ENCODE data around the gene EIPR1. TPM values are rescaled to one million over a fixed set of nuclear protein-coding genes. Genes with fewer than 3 reads are reported as not detected.

The EIPR1 gene
- 23.2 TPM for total RNA-seq

DNA sequence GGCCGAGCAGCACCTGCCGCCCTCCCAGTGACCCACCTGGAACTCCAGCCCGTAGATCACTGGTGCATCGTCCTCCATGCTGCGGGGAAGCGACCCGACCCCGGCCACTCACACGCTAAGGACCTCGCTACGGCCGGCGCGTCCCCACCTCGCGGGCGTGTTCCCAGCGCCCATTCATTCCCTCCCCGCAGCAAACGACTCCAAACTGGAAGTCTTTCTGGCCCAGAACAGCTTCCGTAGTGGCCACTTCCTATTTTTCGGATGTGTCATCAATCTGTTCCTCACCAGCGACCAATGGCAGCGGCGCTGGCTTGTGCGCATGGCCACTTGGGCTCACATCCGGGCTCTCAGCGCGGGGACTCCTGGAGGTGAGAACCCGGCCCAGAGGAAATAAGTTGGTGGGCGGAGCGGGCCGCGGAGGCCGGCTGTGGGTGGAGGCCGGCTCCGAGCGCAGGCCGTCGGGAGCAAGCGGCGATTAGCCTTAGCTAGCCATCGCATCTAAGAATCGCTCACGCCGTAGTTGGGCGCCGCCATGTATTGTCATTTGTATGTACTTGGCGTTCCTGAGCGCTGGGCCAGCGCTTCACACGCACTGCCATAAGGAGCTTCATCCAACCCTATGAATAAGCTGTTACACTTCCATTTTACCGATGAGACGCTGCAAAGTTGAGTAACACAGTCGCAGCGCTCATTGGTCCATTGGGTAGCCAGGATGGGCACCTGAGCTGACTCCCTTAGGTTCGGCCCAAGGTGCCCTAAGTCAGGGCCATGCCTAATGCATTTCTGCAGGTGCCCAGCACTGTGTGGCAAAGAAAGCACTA, at the start of gene EIPR1:
TSS of gene EIPR1 (minus strand) at position 207 of the 821 bp plus-strand sequence. CDS start at position 78, 129 bp downstream.
- DNase-seq (ENCODE audit: low spot score), result peak; percentile 99

DNA sequence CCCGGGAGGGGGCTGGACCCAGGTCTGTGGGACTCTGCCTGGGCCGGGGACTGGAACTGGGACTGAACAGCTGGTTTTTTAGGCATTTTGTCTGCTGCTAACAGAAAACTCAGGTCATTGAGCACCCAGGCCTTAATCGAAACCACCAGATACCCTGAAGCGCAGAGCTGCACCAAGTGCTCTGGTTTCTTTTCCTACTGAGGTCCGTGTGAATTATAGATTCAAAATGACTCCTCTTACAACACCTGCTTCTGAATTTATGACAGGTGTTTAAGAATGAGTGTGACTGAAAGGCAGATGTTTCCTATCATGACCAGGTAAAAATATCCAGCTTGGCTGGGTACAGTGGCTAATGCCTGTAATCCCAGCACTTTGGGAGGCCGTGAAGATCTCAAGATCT, 49.7 kb upstream of the EIPR1 start:
- no peak for DNase-seq (ENCODE audit: low spot score)

DNA sequence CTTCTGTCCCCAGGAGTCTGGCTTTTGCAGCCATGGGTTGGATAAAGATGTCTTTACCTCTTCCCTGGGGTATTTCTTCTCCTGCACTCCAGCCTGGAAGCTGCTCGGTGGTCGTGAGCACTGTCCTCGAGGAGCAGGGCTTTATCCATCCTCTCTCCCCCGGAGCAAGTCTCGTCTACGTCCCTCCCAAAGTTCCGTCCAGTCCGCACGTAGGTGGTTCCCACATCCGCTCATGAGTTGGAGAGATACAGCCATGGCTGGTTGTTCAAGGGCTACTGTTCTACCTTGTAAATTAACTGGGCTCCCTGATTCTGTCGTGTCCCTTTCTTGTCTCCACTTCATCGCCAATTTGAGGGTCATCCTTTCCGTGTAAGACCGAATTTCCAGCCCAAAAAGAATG, 49.0 kb upstream of the EIPR1 start:
- no peak for DNase-seq (ENCODE audit: low spot score)

DNA sequence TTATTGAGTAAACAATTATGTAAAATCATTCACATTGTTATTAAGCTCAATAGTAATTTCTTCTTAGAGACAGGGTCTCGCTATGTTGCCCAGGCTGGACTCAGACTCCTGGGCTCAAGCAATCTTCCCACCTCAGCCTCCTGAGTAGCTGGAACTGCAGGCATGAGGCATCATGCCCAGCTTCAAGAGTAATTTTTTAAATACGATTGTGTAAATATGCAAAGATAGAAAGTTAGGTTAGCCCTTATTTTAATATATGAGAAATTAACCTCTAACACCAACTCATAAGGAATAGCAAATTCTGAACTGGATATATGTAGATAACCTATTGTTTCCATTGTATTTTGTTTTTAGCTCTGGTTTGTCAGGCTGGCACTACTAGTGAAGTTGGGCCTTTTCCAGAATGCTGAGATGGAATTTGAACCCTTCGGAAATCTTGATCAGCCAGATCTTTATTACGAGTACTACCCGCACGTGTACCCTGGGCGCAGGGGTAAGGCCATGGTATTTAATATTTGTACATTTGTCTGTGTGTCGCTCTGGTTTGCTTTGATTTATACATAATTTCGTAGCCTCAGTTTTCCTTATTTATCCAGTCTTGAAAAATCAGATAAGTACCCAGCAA, 46.7 kb upstream of the EIPR1 start:
- no peak for DNase-seq (ENCODE audit: low spot score)

DNA sequence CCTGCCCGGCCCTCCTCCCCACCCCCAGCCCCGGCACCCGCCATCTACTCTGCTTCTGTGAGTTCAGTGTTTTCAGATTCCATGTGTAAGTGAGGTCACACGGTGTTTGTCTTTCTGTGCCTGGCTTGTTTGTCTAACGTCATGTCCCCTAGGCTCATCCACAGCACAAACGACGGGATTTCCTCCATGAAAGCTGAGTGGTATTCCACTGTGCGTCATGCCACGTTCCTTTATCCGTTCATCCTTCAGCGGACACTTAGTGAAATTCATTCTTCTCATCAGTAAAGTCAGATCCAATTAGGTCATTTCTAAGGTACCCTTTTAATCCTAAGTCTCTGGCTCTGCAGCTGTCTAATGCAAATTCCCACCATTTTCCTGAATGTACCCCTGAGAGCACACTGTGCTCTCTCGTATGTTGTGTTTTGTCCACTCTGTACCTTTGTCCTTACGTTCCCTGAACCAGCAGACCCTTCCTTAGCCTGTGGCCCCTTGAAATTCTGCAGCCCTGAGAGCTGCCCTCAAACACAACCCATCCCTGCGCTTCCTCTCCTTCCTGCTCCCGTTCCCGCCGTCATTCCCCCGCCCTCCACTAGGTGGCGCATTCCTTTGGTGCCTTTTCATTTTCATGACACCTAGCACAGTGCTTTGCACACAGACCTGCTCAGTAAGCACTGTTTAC, 46.0 kb upstream of the EIPR1 start:
- DNase-seq (ENCODE audit: low spot score), result peak; percentile 63

DNA sequence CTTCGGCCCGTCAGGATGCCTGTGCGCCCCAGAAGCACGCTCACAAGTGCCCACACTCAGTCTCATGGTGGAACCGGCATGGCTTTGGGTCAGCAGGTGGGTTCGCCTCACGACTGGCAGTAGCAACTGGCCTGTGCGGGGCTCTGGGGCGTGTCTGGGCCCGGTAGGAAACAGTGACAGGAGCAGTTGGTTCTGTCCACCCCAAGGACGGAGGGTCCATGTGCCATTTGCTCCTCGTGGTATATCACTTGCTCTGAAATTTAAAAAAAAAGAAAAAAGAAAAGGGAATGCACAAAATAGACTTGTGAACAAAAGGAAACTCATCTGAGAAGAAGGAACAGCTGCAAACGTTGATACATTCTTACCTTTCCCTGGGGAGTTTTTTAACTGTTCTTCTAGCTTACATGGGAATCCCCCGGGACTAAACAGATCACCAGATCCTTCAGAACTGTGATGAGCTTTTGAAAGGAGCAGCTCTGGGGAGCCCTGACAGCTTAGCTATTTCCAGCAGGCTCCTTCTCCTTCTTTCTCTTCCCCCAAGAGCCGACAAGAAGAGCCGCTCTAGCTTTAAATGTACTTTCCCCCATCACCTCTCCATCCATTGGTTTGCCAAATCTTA, 44.7 kb upstream of the EIPR1 start:
- no peak for DNase-seq (ENCODE audit: low spot score)

DNA sequence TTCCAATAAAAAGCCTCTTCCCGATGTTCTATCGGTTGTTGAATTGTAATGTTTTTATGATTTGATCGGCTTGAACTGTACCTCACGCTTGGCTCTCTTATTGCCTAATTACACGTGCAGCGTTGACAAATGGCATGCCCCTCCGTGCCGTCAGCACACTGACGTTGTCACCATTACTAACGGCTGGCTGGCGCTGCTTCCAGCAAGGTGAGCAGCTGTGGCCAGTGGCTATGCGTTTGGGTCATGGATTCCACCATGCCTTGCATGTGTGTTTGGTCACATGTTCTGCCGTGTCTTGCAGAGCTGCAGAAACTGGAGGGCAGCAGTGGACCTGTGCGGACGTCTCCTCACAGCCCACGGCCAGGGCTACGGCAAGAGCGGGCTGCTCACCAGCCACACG, 44.0 kb upstream of the EIPR1 start:
- no peak for DNase-seq (ENCODE audit: low spot score)

DNA sequence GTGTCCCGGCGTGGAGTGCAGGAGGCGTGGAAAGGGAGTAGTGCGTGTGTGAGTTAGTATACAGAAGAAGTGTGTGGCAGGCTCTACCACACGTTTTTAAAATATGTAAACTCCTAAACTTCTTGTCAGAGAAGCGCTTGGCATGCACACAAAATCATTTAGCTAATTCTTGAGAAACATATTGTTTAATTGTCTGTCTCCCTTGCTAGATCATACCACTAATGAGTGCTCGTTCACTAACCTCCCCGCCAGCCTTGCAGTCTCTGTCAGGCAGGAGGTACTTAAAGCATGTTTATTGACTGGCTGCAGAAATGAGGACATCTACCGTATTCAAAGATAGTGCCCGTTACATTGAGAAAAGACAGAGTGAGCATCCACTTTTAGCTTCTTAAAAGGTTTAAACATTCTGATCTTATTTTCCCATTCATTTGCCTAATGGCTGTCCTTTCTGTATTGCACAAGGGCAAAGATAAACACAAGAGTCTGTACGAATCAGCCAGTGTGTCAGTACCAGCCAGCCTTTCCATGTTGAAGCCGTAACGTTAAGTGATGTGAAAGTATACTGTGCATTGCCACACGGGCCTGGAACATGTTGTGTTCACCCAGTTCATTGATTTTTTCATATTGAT, 43.3 kb upstream of the EIPR1 start:
- DNase-seq (ENCODE audit: low spot score), result no peak

DNA sequence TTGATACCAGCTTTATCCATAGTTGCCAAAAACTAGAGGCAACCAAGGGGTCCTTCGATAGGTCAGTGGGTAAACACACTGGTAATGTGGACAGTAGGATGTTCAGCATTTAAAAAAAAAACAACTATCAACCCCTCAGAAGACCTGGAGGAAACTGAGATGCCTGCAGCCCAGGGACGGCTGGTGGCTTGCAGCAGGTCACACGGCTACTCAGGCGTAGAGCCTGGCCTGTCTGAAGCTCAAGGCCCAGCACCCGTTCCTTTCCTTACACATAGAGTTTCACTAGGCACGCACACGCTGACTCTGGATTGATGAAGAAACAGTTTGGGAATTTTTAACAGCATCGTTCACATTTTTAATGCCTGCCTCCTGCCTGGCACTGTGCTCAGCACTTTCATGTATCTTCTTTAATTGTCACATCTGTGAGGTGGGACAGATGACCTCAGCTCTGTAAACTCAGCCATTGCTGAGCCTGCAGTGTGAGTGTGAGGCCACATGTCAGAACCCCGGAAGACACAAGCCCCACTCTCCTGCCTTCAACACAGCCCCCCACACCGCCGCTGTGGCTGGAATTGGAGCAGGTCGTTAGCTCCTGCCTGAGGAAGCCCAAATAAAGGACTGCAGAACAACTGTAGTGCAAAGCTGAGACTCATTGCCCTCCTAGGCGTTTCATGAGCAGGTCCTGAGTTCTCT, 42.6 kb upstream of the EIPR1 start:
- no peak for DNase-seq (ENCODE audit: low spot score)

DNA sequence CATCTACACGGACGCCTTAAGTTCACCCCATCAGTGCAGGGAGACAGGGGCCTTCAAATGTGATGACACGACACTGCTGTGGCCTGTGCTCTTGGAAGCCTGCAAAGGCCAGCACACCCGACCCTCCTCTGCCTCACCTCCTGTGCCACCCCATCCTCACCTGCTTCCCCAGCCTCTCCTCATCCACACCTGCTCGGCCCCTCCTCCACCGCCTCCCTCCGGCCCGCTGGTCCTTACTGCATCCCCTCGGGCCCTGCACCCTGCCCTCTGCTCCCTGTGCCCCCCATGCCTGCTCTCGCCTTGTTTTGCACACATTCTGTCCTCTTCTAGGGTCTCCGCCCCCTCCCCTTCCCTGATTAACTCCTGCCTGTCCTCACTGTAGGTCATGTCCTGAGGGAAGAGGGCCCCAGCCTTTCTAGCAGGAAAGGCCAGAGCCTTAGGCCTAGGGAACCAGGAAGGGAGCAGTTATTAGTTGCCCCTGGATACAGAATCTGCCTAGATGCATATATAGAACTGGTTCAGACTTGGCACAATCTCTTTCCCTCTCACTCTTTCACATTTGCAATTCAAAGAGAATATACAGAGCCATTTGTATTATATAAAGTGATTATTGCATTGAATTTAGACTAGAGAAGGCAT, 41.3 kb upstream of the EIPR1 start:
- DNase-seq (ENCODE audit: low spot score), result no peak

DNA sequence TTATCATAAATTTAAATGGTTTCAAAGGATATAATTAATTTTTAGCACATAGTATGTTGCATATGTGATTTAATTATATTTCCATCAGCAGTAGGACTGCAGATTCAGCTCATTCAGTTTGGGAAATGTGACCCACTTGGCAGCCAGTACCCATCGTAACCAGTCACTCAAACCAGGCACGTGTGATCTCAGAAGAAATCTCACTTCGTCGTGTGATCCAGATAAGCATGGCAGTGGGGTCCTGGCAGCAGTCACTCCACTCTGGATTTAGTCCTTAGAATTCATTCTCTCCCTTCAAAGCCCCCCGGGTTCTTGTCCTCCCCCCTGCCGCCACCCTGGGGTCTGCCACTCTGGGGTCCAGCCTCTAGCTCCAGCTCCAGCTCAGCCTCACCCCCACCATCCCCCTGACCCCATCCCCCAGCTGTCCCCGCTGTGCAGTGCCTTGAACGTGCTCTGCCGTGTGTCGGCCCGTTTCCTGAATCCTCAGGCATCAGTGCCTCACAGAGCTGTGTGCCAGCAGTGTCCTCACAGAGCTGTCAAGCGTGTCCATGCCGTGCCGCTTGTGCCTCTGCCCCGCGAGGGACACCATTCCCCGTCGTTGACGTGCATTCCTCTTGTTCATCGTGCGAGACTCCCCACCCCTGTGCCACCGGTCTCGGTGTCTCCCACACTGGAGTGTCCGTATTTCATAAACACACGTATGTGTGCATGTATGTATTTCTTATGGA, 36.7 kb upstream of the EIPR1 start:
- DNase-seq (ENCODE audit: low spot score), result no peak

DNA sequence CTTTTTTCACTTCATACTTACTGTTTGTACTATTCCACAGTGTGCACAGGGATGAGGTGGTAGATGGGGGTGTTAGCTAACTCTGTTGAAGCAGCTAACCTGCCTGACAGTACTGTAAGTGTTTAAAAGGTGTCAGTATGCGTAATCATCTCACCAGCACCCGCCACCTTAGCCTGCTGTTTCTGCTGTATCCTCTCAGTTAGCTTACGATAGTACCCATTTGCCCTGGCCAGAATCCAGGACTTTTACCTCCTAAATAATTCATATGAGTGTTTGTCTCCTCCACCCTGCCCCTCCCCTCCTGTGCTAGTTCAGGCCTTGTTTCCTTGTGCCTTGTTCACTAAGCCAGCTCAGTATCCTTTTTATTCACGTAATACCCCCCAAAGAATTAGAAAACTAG, 36.1 kb upstream of the EIPR1 start:
- no peak for DNase-seq (ENCODE audit: low spot score)

DNA sequence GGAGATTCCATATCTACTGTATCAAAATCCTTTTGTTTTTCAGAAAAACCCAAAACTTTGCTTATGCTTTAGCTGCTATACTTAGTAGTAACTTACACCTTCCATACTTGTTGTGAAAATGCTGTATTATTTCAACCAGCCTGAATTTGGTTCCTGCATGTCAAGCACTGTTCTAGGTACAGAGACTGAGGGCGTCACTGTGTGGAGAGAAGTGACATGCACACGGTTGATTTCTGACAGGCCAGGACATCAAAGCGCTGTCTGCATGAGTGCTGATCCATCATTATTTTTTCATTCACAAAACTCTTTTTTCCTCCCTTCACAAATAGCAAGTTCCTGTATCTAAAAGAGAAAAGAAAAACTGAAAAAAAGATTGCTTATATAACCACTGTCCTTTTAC, 33.5 kb upstream of the EIPR1 start:
- no peak for DNase-seq (ENCODE audit: low spot score)

DNA sequence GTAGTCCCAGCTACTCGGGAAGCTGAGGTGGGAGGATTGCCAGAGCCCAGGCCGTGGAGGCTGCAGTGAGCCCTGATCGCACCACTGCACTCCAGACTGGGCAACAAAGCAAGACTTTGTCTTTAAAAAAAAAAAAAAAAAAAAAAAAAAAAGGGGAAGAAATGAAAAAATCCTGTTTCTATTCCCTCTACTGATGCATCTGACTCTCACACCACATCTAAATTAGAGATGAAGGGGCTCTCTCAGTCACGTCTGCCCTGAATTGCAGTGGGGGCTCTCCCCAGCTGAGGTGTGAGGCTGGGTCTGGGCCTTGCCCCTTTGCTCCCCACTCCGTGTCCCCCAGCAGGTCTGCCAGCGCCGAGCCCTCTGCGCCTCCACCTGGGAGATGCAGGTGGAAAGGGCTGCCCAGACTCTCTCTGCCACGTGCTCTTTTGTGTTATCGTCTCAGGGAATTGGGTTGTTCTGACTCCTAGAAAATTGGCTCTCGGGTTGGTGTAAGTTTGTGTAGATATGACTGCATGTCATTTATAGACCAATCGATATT, 32.1 kb upstream of the EIPR1 start:
- DNase-seq (ENCODE audit: low spot score), result no peak

DNA sequence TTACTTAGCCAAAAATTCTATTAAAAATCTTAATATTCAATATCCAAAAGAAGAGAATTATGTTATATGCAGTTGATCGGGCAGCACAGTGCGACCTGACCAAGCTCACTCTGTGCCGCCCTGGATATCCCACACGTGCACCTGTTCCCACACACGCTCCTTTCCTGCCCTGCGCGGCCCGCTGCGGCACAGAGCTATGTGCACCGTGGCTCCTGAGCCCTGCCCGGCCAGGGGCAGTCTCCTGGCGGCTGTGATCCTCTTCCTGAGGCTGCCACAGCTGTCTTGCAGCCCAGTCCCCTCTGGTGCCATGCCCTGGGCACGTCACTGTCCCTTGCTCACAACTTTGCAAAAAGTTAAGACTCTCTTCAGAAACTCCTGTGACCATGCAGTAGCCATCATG, 31.2 kb upstream of the EIPR1 start:
- DNase-seq (ENCODE audit: low spot score), result no peak

DNA sequence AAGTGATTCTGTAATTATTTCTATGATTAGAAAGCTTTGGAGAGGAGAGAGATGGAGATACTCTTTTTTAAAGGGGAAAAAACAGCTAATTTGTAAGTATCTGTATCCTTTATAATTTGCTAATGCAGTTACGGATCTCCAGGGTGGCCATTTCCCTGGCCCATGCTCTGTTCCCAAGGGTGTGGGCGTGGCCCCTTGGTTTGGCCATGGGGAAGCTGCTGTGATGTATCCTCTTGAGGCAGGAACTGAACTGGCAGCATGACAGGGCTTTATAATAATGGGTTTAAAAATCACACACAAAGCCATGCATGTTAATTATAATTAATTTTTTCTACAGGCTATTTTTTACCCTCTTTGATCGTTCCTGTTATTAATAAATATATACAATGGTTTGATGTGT, 28.9 kb upstream of the EIPR1 start:
- DNase-seq (ENCODE audit: low spot score), result no peak

DNA sequence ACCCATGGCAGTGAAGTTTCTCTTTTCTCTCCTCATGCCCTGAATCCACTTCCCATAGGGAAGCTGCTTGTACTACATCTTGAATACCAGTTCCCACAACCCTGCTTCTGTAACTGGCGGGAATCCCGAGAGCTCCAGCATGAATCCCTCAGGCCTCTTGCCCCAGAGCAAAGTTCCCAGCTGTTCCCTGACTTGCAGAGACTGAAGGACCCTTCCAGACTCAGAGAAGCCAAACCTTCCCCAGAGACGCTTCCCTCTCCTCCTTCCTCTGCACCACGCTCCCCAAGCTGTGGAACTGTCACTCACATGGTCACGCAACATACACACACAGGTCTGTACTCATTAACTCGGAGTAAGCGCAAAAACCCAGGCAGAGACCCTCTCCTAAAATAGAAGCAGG, 28.3 kb upstream of the EIPR1 start:
- DNase-seq (ENCODE audit: low spot score), result no peak

DNA sequence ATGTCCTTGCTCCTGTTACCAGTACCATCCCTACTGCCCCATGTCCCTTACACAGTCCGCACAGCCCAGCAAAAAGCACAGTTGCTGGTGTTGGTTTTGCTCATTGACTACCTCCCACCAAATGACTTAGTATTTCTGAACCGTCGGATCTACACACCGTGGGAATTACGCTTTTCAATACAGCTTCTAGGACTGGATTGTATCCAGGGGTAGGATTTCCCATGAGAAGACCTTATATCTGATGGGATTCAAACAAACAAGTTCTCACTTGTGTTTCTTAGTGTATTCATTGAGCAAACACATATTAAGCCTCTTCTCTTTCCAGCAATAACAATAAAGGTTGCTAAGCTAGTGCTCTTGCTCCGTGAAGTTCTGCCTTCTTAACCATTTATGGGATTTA, 27.7 kb upstream of the EIPR1 start:
- DNase-seq (ENCODE audit: low spot score), result no peak

DNA sequence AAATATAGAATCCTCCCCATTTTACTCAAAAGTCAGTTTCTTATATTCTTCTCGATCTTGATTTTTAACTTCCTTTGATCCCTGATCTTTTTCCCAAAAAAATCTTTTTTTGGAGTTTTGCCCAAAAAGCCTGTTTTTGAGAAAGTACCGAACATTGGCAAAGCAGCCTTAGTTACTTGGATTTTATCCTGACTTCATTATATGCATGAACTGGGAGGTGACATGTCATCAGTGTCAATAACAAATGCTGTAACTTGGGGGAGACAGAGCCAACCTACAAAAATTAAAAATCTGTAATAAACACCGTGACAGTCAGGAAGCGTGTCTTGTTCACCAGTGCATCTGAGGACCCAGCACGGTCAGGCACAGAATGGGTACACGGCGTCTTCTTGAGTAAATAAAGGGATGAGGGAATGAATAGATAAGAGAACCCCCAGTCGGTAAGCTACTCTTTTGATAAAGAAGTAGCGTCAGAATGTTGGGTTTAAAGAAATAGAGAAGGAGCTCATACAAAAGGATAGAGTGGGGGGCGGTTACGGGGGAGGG, 26.8 kb upstream of the EIPR1 start:
- no peak for DNase-seq (ENCODE audit: low spot score)
